HG03442 (cell line): ENCODE measurements around the gene UBE2O.

ENCODE experiments used
- ATAC-seq: cut with Tn5 transposase; IDR thresholded peaks from one replicate; pipeline ENCODE4 v1.9.1; 2021; ENCODE audit warnings: mild to moderate bottlenecking, moderate library complexity; ENCODE audit not compliant: unreplicated experiment

UBE2O gene

GRCh38 chr17:76442341-76443338, 10.3 kb downstream of the UBE2O start:
- no peak for ATAC-seq

GRCh38 chr17:76441686-76442340, 11.1 kb downstream of the UBE2O start:
- ATAC-seq, result no peak

- no peak for ATAC-seq
Observed at GRCh38 chr17:76440751-76441362, 12.1 kb downstream of the UBE2O start.

DNA sequence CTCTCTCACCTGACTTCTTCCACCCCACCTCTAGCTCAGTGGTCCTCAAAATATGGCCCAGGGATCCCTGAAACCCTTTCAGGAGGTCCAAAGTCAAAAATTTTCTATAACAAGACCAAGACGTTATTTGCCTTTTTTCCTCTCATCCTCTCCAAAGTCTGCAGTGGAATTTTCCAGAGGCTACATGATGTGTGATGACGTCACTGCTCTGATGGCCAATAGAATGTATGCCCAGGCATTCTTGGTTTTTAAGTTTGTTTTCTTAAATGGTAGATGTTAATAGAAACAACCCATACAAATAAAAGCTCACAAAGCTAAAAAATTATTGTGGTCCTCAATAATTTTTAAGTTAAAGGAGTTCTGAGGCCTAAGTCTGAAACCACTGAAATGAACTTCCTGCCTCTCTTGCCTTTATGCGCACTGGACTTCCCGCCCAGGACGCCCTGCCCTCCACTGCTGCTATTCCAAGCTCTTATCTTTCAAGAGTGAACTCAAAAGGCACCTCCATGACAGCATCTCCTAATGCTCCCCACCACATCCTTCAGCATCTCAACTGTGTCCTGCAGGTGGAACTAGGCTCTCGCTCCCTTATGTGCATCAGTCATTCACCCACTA, 13.5 kb downstream of the UBE2O start:
- ATAC-seq, result no peak

DNA sequence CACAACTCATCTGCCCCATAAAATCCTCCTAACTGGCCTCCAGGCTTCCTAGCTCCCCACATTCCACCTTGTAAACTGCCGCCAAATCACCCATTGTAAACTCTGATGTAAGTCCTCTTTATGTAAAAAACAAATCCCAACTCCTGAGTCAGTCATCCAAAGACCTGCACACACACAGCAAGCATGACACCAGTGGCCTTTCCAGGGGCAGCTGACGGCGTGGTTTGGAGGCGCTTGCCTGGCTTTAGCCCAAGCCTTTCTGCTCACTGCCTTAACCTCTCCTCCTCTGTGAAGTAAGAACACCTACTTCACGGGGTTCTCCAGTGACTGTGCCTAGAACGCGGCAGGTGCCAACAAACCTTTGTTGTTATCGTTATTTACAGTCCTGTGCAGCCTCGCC, 14.0 kb downstream of the UBE2O start:
- ATAC-seq, result no peak

- no peak for ATAC-seq
Observed at GRCh38 chr17:76437467-76438402, 15.2 kb downstream of the UBE2O start.

DNA sequence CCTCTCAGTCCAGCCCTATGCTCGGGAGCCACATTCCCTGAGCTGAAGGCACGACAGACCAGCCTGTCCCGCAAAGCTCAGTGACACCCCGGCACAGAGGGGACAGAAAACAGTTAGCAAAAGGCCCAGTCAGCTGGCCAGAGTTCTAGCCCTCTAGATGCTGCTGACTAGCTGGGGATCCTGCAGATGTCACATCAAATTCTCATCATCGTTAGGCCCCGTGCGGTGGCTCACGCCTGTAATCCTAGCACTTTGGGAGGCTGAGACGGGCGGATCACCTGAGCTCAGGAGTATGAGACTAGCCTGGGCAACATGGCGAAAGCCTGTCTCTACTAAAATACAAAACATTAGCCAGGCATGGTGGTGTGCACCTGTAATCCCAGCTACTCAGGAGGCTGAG, 17.2 kb downstream of the UBE2O start:
- ATAC-seq, result no peak

DNA sequence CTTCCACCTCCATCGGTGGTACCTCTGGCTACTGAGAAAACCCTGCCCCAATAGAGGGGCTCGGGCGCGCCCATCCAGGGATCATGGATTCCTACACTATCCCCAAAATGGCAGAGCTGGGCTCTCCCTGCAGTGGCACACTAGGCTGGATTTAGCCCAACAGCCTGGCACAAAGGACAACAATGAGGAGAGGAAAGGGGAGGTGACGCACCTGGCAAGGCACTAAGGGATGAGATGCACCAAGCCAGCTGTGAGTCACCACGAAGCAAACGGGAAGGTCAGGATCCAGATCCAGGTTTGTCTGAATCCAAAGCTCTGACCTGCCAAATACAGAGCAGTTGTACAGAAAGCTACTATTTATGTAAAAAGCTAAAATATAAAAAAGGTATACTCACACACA, 18.1 kb downstream of the UBE2O start:
- no peak for ATAC-seq

DNA sequence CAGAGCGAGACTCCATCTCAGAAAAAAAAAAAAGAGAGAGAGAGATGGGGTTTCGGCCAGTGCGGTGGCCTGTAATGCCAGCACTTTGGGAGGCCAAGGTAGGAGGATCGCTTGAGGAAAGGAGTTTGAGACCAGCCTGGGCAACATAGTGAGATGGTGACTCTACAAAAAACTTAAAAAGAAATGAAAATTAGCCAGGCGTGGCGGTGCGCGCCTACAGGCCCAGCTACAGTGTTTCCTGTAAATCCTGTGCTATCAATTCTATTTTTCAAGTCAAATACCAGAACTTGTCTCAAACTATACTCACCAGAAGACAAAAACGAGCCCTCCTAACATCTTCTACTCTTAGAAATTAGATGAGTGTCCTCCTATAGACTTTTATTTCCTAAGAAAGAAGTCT, 19.3 kb downstream of the UBE2O start:
- ATAC-seq, result no peak

DNA sequence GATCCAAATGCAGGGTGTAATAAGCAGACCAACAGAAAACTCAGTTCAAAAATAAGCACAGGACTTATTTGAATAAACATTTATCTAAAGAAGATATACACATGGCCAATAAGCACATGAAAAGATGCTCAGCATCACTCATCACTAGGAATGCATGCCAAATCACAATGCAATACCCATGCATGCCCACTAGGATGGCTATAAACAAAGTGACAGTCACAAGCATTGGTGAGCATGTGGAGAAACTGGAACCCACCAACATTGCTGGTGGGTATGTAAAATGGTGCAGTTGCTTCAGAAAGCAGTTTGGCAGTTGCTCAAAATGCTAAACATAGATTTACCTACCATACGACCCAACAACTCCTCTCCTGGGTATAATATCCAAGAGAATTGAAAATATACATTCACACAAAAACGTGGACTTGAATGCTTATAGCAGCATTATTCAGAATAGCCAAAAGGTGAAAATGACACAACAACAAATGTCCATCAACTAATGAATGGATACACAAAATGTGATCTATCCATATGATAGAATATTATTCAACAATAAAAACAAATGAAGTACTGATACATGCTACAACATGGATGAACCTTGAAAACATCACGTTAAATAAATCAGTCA, 20.1 kb downstream of the UBE2O start:
- no peak for ATAC-seq

GRCh38 chr17:76432004-76432403, 20.9 kb downstream of the UBE2O start:
- no peak for ATAC-seq

DNA sequence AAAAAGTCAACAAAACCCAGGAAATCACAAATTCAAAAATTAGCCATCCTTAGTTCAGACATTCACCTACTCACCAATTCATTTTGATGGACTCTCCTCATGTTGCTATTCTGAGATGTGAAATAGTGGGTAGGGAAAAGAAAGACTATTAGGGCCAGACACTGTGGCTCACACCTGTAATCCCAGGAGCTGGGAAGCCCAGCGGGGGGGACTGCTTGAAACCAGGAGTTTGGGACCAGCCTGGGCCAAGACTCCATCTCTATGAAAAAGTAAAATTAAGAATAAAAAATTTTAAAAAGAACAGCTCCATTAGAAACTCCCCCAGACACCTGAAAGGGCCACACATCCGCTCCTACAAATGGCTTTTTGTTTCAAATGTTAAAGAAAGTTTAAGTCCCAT, 21.4 kb downstream of the UBE2O start:
- no peak for ATAC-seq

DNA sequence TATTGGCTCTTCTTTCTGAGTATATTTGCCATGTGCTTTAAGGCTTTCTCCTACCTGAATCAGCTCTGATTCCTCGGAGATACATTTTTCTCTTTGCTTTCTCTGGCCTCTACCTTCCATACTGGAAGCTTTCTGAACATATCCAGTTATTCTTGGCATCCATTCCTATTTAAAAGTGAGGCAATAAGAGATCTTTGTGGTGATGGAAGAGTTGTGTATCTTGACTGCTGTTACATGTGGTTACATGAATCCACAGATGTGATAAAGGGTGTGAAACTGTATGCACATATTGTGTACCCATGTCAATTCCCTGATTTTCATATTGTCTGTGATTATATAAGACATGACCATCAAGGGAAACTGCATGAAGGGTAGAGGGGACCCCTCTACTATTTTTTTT, 24.4 kb downstream of the UBE2O start:
- no peak for ATAC-seq

- ATAC-seq, result no peak
Observed at GRCh38 chr17:76427501-76428231, 25.3 kb downstream of the UBE2O start.

GRCh38 chr17:76426853-76427252, 26.1 kb downstream of the UBE2O start:
- no peak for ATAC-seq

DNA sequence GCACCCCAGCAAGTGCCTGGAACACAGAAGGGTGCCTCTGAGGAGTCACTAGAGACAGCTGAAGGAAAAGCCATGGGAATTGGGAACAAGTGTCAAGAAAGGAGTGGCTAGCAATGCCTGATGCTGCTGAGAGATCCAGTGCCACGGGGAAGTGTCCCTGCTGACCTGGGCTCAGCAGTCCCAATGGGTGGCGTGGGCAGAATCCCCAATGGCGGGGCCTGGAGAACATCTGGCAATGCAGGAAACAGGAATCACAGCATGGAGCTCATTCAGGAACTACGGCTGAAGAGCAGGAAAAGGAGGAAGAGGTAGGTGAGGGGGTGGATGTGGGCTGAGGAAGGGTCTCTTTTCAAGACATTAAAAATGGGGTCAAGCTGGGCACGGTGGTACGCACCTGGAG, 30.1 kb downstream of the UBE2O start:
- no peak for ATAC-seq

DNA sequence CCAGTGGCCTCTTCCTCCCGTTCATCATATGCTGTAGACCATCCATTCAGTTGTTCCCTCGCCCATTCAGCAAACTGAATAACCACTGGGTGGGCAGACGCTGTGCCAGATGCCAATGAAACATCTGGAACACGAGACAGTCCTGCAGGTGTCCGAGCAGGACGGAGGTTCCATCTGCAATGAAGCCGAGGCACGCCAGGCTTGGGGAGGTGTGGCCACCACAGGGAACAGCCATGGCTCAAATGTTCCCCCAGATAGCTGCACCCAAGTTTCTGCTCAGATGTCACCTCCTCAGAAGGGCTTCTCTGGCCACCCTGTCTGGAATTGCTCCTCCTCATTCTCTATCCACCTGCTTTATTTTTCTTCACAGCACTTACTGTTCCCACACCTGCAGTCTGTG, 30.5 kb downstream of the UBE2O start:
- no peak for ATAC-seq

- ATAC-seq, result no peak
Observed at GRCh38 chr17:76421044-76421407, 31.9 kb downstream of the UBE2O start.

DNA sequence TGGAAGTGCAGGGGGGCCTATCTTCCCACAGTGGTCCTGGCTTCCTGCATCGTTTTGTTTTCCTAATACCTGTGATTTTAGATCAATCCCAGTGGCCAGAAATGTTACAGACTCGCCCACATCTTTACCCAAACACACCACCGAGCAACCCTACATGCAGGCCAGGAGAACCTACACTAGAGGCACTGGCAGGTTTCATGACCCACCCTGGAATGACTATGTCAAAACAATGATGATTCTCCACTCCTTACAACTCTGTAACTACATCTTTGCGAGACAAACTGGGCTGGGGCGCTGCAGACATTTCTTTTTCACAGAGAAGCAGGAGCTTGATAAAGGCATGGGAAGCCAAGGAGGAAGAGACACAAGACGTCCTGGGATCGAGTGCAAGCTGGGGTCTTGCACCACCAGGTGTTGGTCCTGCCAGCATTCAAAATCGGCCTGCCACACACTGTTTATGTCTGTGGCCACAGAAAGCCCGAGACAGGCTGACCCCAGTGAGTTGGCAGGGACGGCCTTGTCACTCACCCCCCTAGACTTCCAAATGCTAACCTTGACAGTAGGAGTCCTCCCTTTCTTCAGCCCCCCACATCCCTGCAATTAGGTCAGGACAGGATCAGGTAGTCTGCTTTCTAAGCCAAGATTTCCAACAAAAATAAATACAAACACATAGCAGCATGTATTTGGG, 32.5 kb downstream of the UBE2O start:
- ATAC-seq, result no peak
